BJ (cell line): ENCODE measurements around the gene ANKRD44. TPM values are rescaled to one million over a fixed set of nuclear protein-coding genes. Genes with fewer than 3 reads are reported as not detected.

Source experiments
- CTCF ChIA-PET: fragments of 350-600 bp; formaldehyde crosslinking; extraction: SDS; loops from one replicate; lab custom pipeline; 2021; ENCODE audit warnings: antibody characterized with exemption, inconsistent platforms; lab: Yijun Ruan, JAX
- POLR2A ChIA-PET: fragments of 300-600 bp; sonication (Branson Sonifier 250); formaldehyde crosslinking; extraction: SDS; loops from one replicate; lab custom pipeline; 2021; ENCODE audit warnings: antibody characterized with exemption; lab: Charles Lee
- DNase-seq: peaks from one replicate; pipeline ENCODE4 v3.0.0-alpha.2; 2011; ENCODE audit warnings: low read depth
- H3K27me3 ChIP-seq: 2 replicates; pipeline ENCODE4 v1.6.0; 2011; ENCODE audit warnings: low read length; ENCODE audit not compliant: control insufficient read depth, insufficient read depth
- H3K36me3 ChIP-seq: 2 replicates; pipeline ENCODE4 v1.5.1; 2011; ENCODE audit warnings: low read length; ENCODE audit not compliant: control insufficient read depth, insufficient read depth
- H3K4me3 ChIP-seq: 2 replicates; pipeline ENCODE4 v1.5.1; 2011; ENCODE audit warnings: low read depth, mild to moderate bottlenecking, control low read depth, low read length
- CTCF ChIP-seq: IDR thresholded peaks from 2 replicates; pipeline ENCODE4 v1.5.1; 2011; ENCODE audit warnings: low read depth, mild to moderate bottlenecking, control low read depth, inconsistent platforms, low read length, moderate library complexity; ENCODE audit not compliant: insufficient read depth
- polyA plus RNA-seq: library from polyadenylated mRNA; depleted of rRNA; stranded (reverse); fragments of >200 nt; gene quantifications from 2 replicates; pipeline ENCODE4 v1.2.3, GENCODE V29; 2011

ANKRD44 gene
- polyA plus RNA-seq, 1 experiment: 12.4 TPM

GRCh38 chr2:197315371-197315770, 4.8 kb upstream of the ANKRD44 start:
- no peak for DNase-seq
- H3K27me3 ChIP-seq: peaks cover 2% of the 10 kb centered on the region
- TF ChIP-seq CTCF: no peak
- CTCF ChIA-PET: interaction anchor here (1.0 to 1.3 kb wide), 2 partner anchors 12 to 202 kb away, joined by 3 read pairs; no protein-coding TSS in a partner anchor
- no peak overlapping the region for H3K4me3 ChIP-seq
- no peaks in the 10 kb centered on the region for H3K36me3 ChIP-seq
- POLR2A ChIA-PET: no interaction called here

- DNase-seq: no peak
- POLR2A ChIA-PET: no interaction called here
- CTCF ChIA-PET: interaction anchor here (1.2 to 2.7 kb wide), 4 partner anchors 8 to 199 kb away, joined by 4 to 14 read pairs (median 4); no protein-coding TSS in a partner anchor
- H3K27me3 ChIP-seq: peaks cover 2% of the 10 kb centered on the region; the same call in 1 of the 2 replicates
- no peaks in the 10 kb centered on the region for H3K36me3 ChIP-seq
- H3K4me3 ChIP-seq: no peak overlapping the region
- TF ChIP-seq CTCF: no peak
Observed at GRCh38 chr2:197312186-197312585, 1.6 kb upstream of the ANKRD44 start.

- ChIA-PET CTCF (interaction anchor here (0.6 to 2.7 kb wide), 11 partner anchors 8 to 198 kb away, joined by 3 to 14 read pairs (median 4); no protein-coding TSS in a partner anchor), POLR2A (no interaction called here)
- H3K27me3 ChIP-seq: peaks cover 2% of the 10 kb centered on the region; the same call in 1 of the 2 replicates
- TF ChIP-seq CTCF: no peak
- no peak for DNase-seq
- no peaks in the 10 kb centered on the region for H3K36me3 ChIP-seq
- H3K4me3 ChIP-seq: peak overlapping the region; percentile 61
Observed at GRCh38 chr2:197311421-197312033, 947 bp upstream of the ANKRD44 start.

GRCh38 chr2:197310987-197311420, 424 bp upstream of the ANKRD44 start:
- Histone ChIP-seq H3K4me3 (peak overlapping the region; percentile 61), H3K27me3 (peaks cover 2% of the 10 kb centered on the region; the same call in 1 of the 2 replicates), H3K36me3 (no peaks in the 10 kb centered on the region)
- TF ChIP-seq CTCF: peak; percentile 1; the same call in 1 of the 2 replicates
- ChIA-PET POLR2A (no interaction called here), CTCF (interaction anchor here (0.5 to 2.7 kb wide), 12 partner anchors 9 to 198 kb away, joined by 3 to 14 read pairs (median 4); no protein-coding TSS in a partner anchor)
- DNase-seq: no peak

GRCh38 chr2:197309691-197310231, 819 bp downstream of the ANKRD44 start:
- ChIA-PET POLR2A (no interaction called here), CTCF (interaction anchor here (0.5 to 2.7 kb wide), 5 partner anchors 117 to 281 kb away, joined by 3 to 14 read pairs (median 5); no protein-coding TSS in a partner anchor)
- no peak for TF ChIP-seq CTCF
- DNase-seq: no peak
- Histone ChIP-seq H3K4me3 (peak overlapping the region; percentile 80), H3K36me3 (no peaks in the 10 kb centered on the region), H3K27me3 (no peaks in the 10 kb centered on the region)
